ENCODE results near the gene JUND.

JUND gene

DNA sequence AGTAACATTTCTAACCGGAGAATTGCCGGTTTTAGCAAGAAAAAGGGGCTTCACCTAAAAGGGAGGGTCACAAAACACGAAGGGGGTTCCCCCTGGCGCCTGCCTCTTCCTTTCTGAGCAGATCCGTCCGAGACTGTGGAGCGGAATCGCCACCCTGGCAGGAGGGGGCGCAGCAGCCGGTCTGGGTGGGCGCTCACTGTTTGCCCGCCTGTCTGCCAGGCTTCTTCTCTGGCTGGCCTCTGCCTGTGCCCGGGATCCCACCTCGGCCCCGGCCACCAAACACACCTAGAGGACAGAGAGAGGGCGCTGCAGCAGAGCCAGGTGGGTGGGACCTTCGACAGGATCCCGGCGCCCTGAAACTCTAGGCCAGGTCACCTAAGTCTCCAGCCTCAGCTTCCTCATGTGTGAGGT, 25.9 kb upstream of the JUND start:
- no peak for DNase-seq (ENCODE audit: extremely low spot score)
- CTCF ChIA-PET: no interaction called here
- TF ChIP-seq ARNT (IDR thresholded peaks at IDR 0.05) (no peak), FOXK2 (IDR thresholded peaks at IDR 0.05) (no peak), ZNF384 (IDR thresholded peaks at IDR 0.05) (no peak), CTBP1 (IDR thresholded peaks at IDR 0.05; ENCODE audit: borderline replicate concordance) (no peak), HDGF (IDR thresholded peaks at IDR 0.05; ENCODE audit: borderline replicate concordance) (no peak), NFRKB (IDR thresholded peaks at IDR 0.05) (no peak), ELF4 (IDR thresholded peaks at IDR 0.05) (no peak), LEF1 (IDR thresholded peaks at IDR 0.05; ENCODE audit: borderline replicate concordance) (no peak), L3MBTL2 (conservative IDR thresholded peaks at IDR 0.05) (no peak), FOXA1 (IDR thresholded peaks at IDR 0.05) (no peak), FOXM1 (IDR thresholded peaks at IDR 0.05; ENCODE audit: borderline replicate concordance) (no peak), BHLHE40 (IDR thresholded peaks at IDR 0.05; ENCODE audit: borderline replicate concordance) (no peak), TARDBP (IDR thresholded peaks at IDR 0.05) (no peak), SUZ12 (IDR thresholded peaks at IDR 0.05) (no peak), SP1 (IDR thresholded peaks at IDR 0.05) (no peak)
- TF ChIP-seq, protein P1, sequence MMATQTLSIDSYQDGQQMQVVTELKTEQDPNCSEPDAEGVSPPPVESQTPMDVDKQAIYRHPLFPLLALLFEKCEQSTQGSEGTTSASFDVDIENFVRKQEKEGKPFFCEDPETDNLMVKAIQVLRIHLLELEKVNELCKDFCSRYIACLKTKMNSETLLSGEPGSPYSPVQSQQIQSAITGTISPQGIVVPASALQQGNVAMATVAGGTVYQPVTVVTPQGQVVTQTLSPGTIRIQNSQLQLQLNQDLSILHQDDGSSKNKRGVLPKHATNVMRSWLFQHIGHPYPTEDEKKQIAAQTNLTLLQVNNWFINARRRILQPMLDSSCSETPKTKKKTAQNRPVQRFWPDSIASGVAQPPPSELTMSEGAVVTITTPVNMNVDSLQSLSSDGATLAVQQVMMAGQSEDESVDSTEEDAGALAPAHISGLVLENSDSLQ (IDR thresholded peaks at IDR 0.05): no peak
- POLR2A ChIA-PET: interaction anchor here (0.9 kb wide), 1 partner anchor 26 kb away, joined by 6 read pairs; the partner anchor contains the start of gene JUND

GRCh38 chr19:18306888-18307260, 25.5 kb upstream of the JUND start:
- CTCF ChIA-PET: no interaction called here
- TF ChIP-seq TARDBP (IDR thresholded peaks at IDR 0.05) (no peak), ELF4 (IDR thresholded peaks at IDR 0.05) (no peak), L3MBTL2 (conservative IDR thresholded peaks at IDR 0.05) (no peak), ZNF384 (IDR thresholded peaks at IDR 0.05) (no peak), FOXK2 (IDR thresholded peaks at IDR 0.05) (no peak), NFRKB (IDR thresholded peaks at IDR 0.05) (no peak), CTBP1 (IDR thresholded peaks at IDR 0.05; ENCODE audit: borderline replicate concordance) (no peak), HDGF (IDR thresholded peaks at IDR 0.05; ENCODE audit: borderline replicate concordance) (no peak), SP1 (IDR thresholded peaks at IDR 0.05) (no peak), BHLHE40 (IDR thresholded peaks at IDR 0.05; ENCODE audit: borderline replicate concordance) (no peak), ARNT (IDR thresholded peaks at IDR 0.05) (no peak), LEF1 (IDR thresholded peaks at IDR 0.05; ENCODE audit: borderline replicate concordance) (no peak), FOXM1 (IDR thresholded peaks at IDR 0.05; ENCODE audit: borderline replicate concordance) (no peak), FOXA1 (IDR thresholded peaks at IDR 0.05) (no peak)
- TF ChIP-seq, protein P1 (IDR thresholded peaks at IDR 0.05): no peak
- POLR2A ChIA-PET: interaction anchor here (0.7 to 0.9 kb wide), 2 partner anchors 25 to 26 kb away, joined by 3 to 6 read pairs; partner anchors contain the start of gene JUND
- no peak for DNase-seq (ENCODE audit: extremely low spot score)

DNA sequence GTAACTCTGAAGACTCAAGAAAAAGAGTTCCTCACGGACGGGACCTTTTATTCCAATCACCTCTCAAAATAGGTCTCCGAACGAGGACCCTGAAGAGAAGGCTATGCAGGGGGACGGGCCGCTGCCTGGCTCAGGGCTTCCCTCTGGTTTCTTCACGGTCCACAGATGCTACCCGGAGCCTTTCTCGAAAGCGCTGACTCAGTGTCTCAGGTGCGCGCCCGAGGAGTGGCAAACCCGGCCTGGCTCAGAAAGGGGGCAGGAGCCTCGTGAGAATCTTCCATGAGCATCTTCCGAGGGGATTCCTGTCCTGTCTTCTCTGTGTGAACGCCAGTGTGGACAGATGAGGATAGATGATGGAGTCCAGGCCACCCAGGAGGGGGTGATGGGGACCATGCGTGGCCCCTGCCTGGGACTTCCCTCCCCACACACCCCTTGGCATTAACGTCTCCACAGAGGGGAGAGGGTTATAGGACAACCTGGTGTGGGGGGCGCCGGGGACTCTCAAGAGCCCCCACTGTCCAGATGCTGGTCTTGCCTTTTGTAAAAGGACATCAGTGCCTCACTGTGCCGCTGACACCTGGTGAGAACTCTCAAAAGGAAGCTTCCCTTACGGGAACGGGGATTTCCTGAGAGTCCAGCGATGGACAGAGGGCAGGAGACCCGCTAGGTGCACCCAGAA, 24.9 kb upstream of the JUND start:
- TF ChIP-seq BHLHE40 (IDR thresholded peaks at IDR 0.05; ENCODE audit: borderline replicate concordance) (no peak), HDGF (IDR thresholded peaks at IDR 0.05; ENCODE audit: borderline replicate concordance) (no peak), FOXK2 (IDR thresholded peaks at IDR 0.05) (no peak), FOXM1 (IDR thresholded peaks at IDR 0.05; ENCODE audit: borderline replicate concordance) (no peak), CTBP1 (IDR thresholded peaks at IDR 0.05; ENCODE audit: borderline replicate concordance) (no peak), ARNT (IDR thresholded peaks at IDR 0.05) (no peak), L3MBTL2 (conservative IDR thresholded peaks at IDR 0.05) (no peak), LEF1 (IDR thresholded peaks at IDR 0.05; ENCODE audit: borderline replicate concordance) (no peak), ZNF384 (IDR thresholded peaks at IDR 0.05) (no peak), SUZ12 (IDR thresholded peaks at IDR 0.05) (no peak), FOXA1 (IDR thresholded peaks at IDR 0.05) (no peak), SP1 (IDR thresholded peaks at IDR 0.05) (no peak), TARDBP (IDR thresholded peaks at IDR 0.05) (no peak), NFRKB (IDR thresholded peaks at IDR 0.05) (no peak), ELF4 (IDR thresholded peaks at IDR 0.05) (no peak)
- TF ChIP-seq, protein P1 (IDR thresholded peaks at IDR 0.05): no peak
- ChIA-PET CTCF (no interaction called here), POLR2A (interaction anchor here (0.7 to 1.5 kb wide), 3 partner anchors 9 to 26 kb away, joined by 3 to 6 read pairs (median 3); partner anchors contain the start of gene JUND)
- DNase-seq (ENCODE audit: extremely low spot score): no peak

GRCh38 chr19:18304458-18305310, 23.3 kb upstream of the JUND start:
- CTCF ChIA-PET: interaction anchor here (0.6 to 1.7 kb wide), 4 partner anchors 24 to 977 kb away, joined by 3 to 10 read pairs (median 4); no protein-coding TSS in a partner anchor
- DNase-seq (ENCODE audit: extremely low spot score): no peak
- TF ChIP-seq, protein P1 (IDR thresholded peaks at IDR 0.05): no peak
- no peak for TF ChIP-seq CTBP1 (IDR thresholded peaks at IDR 0.05; ENCODE audit: borderline replicate concordance)
- no peak for TF ChIP-seq NFRKB (IDR thresholded peaks at IDR 0.05)
- TF ChIP-seq TARDBP (IDR thresholded peaks at IDR 0.05): no peak
- no peak for TF ChIP-seq SUZ12 (IDR thresholded peaks at IDR 0.05)
- TF ChIP-seq ZNF384 (IDR thresholded peaks at IDR 0.05): no peak
- no peak for TF ChIP-seq LEF1 (IDR thresholded peaks at IDR 0.05; ENCODE audit: borderline replicate concordance)
- no peak for TF ChIP-seq BHLHE40 (IDR thresholded peaks at IDR 0.05; ENCODE audit: borderline replicate concordance)
- no peak for TF ChIP-seq SP1 (IDR thresholded peaks at IDR 0.05)
- no peak for TF ChIP-seq ARNT (IDR thresholded peaks at IDR 0.05)
- TF ChIP-seq HDGF (IDR thresholded peaks at IDR 0.05; ENCODE audit: borderline replicate concordance): no peak
- POLR2A ChIA-PET: interaction anchor here (0.8 to 5.5 kb wide), 7 partner anchors 11 to 27 kb away, joined by 3 to 80 read pairs (median 5); partner anchors contain the start of genes JUND and LSM4
